MM.1S (cell line): ENCODE measurements around the gene TMEM125.

Experiments
- DNase-seq: peaks from one replicate; pipeline ENCODE4 v3.0.0-alpha.2; 2015
- H2AFZ ChIP-seq: fragments of 300-600 bp; sonication (generic); 2 replicates; pipeline ENCODE4 v1.6.0; 2016; ENCODE audit warnings: antibody characterized with exemption, low read length
- H3F3A ChIP-seq: fragments of 300-600 bp; sonication (generic); 2 replicates; pipeline ENCODE4 v1.6.1; 2016; ENCODE audit warnings: mild to moderate bottlenecking, antibody characterized with exemption, low read length, moderate library complexity, mixed read lengths; ENCODE audit not compliant: insufficient read depth
- H3K27ac ChIP-seq: fragments of 300-600 bp; sonication (generic); 2 replicates; pipeline ENCODE4 v1.5.1; 2016; ENCODE audit warnings: mild to moderate bottlenecking, low read length
- H3K27me3 ChIP-seq: fragments of 300-600 bp; sonication (generic); replicated peaks from 2 replicates; pipeline ENCODE4 v1.6.0; 2016; ENCODE audit warnings: low read length; ENCODE audit not compliant: insufficient read depth
- H3K36me3 ChIP-seq: fragments of 300-600 bp; sonication (generic); replicated peaks from 2 replicates; pipeline ENCODE4 v1.6.1; 2016; ENCODE audit warnings: mild to moderate bottlenecking, low read length, mixed read lengths; ENCODE audit not compliant: insufficient read depth
- H3K4me1 ChIP-seq: fragments of 300-600 bp; sonication (generic); 2 replicates; pipeline ENCODE4 v1.6.1; 2016; ENCODE audit warnings: low read length, mixed read lengths
- H3K4me2 ChIP-seq: fragments of 300-600 bp; sonication (generic); 2 replicates; pipeline ENCODE4 v1.6.0; 2016; ENCODE audit warnings: low read depth, low read length
- H3K4me3 ChIP-seq: fragments of 300-600 bp; sonication (generic); 2 replicates; pipeline ENCODE4 v1.5.1; 2016; ENCODE audit warnings: low read length, mixed read lengths
- H3K79me2 ChIP-seq: fragments of 300-600 bp; sonication (generic); 2 replicates; pipeline ENCODE4 v1.6.1; 2016; ENCODE audit warnings: mixed run types, low read length, mixed read lengths
- H3K9ac ChIP-seq: fragments of 300-600 bp; sonication (generic); 2 replicates; pipeline ENCODE4 v1.6.1; 2016; ENCODE audit warnings: low read length, mixed read lengths
- H3K9me2 ChIP-seq: fragments of 300-600 bp; sonication (generic); replicated peaks from 2 replicates; pipeline ENCODE4 v1.6.1; 2016; ENCODE audit warnings: mild to moderate bottlenecking, low read length, mixed read lengths; ENCODE audit not compliant: insufficient read depth
- H3K9me3 ChIP-seq: fragments of 300-600 bp; sonication (generic); replicated peaks from 2 replicates; pipeline ENCODE4 v1.6.1; 2016; ENCODE audit warnings: mild to moderate bottlenecking, low read length, mixed read lengths; ENCODE audit not compliant: insufficient read depth
- H4K20me1 ChIP-seq: fragments of 300-600 bp; sonication (generic); 2 replicates; pipeline ENCODE4 v1.6.1; 2016; ENCODE audit warnings: mild to moderate bottlenecking, low read length, moderate library complexity, mixed read lengths; ENCODE audit not compliant: insufficient read depth
- EZH2 ChIP-seq: fragments of 300-600 bp; sonication (generic); optimal IDR thresholded peaks from 2 replicates; pipeline ENCODE3; 2017; ENCODE audit warnings: low read depth, mild to moderate bottlenecking, antibody characterized with exemption, low read length, mixed read lengths
- EZH2phosphoT487 ChIP-seq: fragments of 300-600 bp; sonication (generic); IDR thresholded peaks from 2 replicates; pipeline ENCODE4 v1.6.1; 2018; ENCODE audit warnings: antibody characterized with exemption, low read length
- TF ChIP-seq, protein P1 (sequence below): fragments of 300-600 bp; sonication (generic); IDR thresholded peaks from 2 replicates; pipeline ENCODE4 v1.5.1; 2016; ENCODE audit warnings: antibody characterized with exemption, low read length, mixed read lengths

Gene TMEM125

DNA sequence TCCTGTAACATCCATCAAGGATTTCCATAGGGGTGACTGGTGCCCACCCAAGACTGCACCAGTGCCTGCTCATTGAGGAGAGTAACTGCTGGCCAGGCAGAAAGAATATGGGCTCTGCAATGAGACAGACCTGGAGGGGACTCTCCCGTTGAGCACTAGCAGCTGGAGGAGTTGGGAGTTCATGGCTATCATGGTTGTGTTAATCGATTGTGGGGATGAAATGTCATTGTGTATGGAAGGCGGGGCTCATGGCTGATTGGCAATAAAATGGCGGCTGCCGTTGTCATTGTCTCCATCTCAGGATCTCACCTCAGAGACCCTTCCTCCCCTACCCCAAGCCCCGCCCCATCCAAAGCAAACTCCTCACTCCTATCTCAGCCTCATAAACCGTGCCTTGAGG is 3.9 kb downstream of the TMEM125 start:
- no peaks in the 10 kb centered on the region for H3K27me3 ChIP-seq
- no peak overlapping the region for H3K9ac ChIP-seq
- no peak overlapping the region for H2AFZ ChIP-seq
- H3K9me3 ChIP-seq, result no peaks in the 10 kb centered on the region
- H3K4me2 ChIP-seq, result no peak overlapping the region
- H3F3A ChIP-seq, result no peaks in the 10 kb centered on the region
- no peak overlapping the region for H3K4me3 ChIP-seq
- no peak for DNase-seq
- 0 out of 2 replicates have a peak, but pooled peaks cover 5% of the 10 kb centered on the region for H3K4me1 ChIP-seq
- H3K9me2 ChIP-seq, result no peaks in the 10 kb centered on the region
- H4K20me1 ChIP-seq, result no peaks in the 10 kb centered on the region
- H3K36me3 ChIP-seq, result no peaks in the 10 kb centered on the region
- no peaks in the 10 kb centered on the region for H3K79me2 ChIP-seq
- no peak overlapping the region for H3K27ac ChIP-seq
- TF ChIP-seq EZH2, result no peak
- no peak for TF ChIP-seq EZH2phosphoT487
- TF ChIP-seq, protein P1, sequence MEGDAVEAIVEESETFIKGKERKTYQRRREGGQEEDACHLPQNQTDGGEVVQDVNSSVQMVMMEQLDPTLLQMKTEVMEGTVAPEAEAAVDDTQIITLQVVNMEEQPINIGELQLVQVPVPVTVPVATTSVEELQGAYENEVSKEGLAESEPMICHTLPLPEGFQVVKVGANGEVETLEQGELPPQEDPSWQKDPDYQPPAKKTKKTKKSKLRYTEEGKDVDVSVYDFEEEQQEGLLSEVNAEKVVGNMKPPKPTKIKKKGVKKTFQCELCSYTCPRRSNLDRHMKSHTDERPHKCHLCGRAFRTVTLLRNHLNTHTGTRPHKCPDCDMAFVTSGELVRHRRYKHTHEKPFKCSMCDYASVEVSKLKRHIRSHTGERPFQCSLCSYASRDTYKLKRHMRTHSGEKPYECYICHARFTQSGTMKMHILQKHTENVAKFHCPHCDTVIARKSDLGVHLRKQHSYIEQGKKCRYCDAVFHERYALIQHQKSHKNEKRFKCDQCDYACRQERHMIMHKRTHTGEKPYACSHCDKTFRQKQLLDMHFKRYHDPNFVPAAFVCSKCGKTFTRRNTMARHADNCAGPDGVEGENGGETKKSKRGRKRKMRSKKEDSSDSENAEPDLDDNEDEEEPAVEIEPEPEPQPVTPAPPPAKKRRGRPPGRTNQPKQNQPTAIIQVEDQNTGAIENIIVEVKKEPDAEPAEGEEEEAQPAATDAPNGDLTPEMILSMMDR, result no peak

DNA sequence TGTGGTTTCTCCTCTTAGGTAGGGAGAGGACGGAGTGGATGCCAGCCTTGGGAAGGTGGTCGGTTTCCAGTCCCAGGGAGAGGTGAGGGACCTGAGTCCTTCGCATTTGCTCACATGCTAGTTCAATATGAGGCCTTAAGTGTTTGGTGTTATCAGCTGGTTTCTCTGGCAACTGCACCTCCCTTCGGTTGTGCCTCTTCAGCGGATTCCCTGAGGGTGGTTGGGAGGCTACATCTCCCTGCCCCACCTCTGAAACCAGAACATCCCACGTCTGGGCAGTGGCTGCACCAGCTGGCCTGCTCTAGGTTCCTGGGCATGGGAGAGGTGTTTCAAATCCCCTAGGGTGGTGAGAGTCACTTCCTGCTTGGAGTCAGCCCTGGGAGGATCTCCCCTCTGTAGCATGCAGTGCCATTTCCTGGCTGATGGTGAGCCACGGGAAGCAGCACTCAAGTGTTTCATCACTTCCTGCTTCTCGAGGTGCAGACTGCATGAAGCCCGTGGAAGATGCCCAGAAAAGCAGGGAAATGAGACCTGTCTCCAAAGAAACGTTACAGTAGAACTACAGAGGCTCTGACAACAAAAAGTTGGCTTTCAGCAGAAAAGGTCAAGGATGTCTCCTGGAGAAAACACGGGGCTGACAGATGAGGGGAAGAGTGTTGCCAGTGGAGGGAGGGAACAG is 4.5 kb downstream of the TMEM125 start:
- peak overlapping the region; percentile 28; the same call in 1 of the 2 replicates for H3K4me2 ChIP-seq
- H3K4me3 ChIP-seq, result no peak overlapping the region
- peak overlapping the region; percentile 51 for H2AFZ ChIP-seq
- H3F3A ChIP-seq, result no peaks in the 10 kb centered on the region
- H3K27me3 ChIP-seq, result no peaks in the 10 kb centered on the region
- no peaks in the 10 kb centered on the region for H3K36me3 ChIP-seq
- no peak overlapping the region for H3K27ac ChIP-seq
- no peak overlapping the region for H3K9ac ChIP-seq
- H4K20me1 ChIP-seq, result no peaks in the 10 kb centered on the region
- DNase-seq, result peak; percentile 18
- no peaks in the 10 kb centered on the region for H3K9me2 ChIP-seq
- TF ChIP-seq EZH2, result no peak
- TF ChIP-seq EZH2phosphoT487, result no peak
- TF ChIP-seq, protein P1, result no peak
- H3K4me1 ChIP-seq, result 0 out of 2 replicates have a peak, but pooled peaks cover 5% of the 10 kb centered on the region
- no peaks in the 10 kb centered on the region for H3K79me2 ChIP-seq
- no peaks in the 10 kb centered on the region for H3K9me3 ChIP-seq

DNA sequence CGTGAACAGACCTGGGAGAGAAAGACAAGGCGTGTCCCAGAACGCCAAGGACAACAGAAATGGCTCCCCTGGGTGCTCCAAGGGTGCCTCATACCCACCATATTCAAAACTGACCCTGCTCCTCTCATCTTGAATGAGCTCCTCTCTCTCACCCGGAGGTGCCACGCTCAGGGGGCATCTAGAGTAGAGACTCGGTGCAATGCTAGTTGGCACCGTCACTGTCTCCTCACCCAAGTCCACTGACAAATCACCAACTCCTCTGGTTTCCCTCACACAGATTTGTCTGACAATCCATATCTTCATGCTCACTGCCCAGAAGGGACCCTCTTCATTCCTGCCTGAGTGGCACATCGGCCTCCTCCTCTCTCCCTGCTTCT is 5.0 kb downstream of the TMEM125 start:
- H3K9me2 ChIP-seq, result no peaks in the 10 kb centered on the region
- no peaks in the 10 kb centered on the region for H3F3A ChIP-seq
- no peak for DNase-seq
- peak overlapping the region; percentile 51 for H2AFZ ChIP-seq
- H3K9me3 ChIP-seq, result no peaks in the 10 kb centered on the region
- H3K9ac ChIP-seq, result no peak overlapping the region
- TF ChIP-seq EZH2, result no peak
- TF ChIP-seq, protein P1, result no peak
- TF ChIP-seq EZH2phosphoT487, result no peak
- H3K27ac ChIP-seq, result no peak overlapping the region
- H3K27me3 ChIP-seq, result no peaks in the 10 kb centered on the region
- no peaks in the 10 kb centered on the region for H3K36me3 ChIP-seq
- H3K79me2 ChIP-seq, result no peaks in the 10 kb centered on the region
- H3K4me2 ChIP-seq, result 0 out of 2 replicates have a peak overlapping the region, but pooled peaks have one; percentile 28
- H3K4me3 ChIP-seq, result no peak overlapping the region
- no peaks in the 10 kb centered on the region for H4K20me1 ChIP-seq
- H3K4me1 ChIP-seq, result 0 out of 2 replicates have a peak, but pooled peaks cover 5% of the 10 kb centered on the region
